GM10248 (cell line): ENCODE data around the gene NFILZ.

Source experiments
- CTCF ChIA-PET: fragments of 300-600 bp; sonication (Branson Sonifier 250); formaldehyde crosslinking; extraction: SDS; loops from one replicate; lab custom pipeline; 2021; ENCODE audit warnings: antibody characterized with exemption; lab: Yijun Ruan, JAX
- POLR2A ChIA-PET: fragments of 350-650 bp; sonication (Branson Sonifier 250); formaldehyde crosslinking; extraction: SDS; loops from one replicate; lab custom pipeline; 2020; ENCODE audit warnings: antibody characterized with exemption; lab: Yijun Ruan, JAX
- DNase-seq: peaks from one replicate; pipeline ENCODE4 v3.0.0; 2012; ENCODE audit errors: extremely low spot score
- CTCF ChIP-seq: IDR thresholded peaks from 2 replicates; pipeline ENCODE4 v1.5.1; 2012; ENCODE audit warnings: mild to moderate bottlenecking, low read depth; ENCODE audit errors: extremely low read depth, missing control alignments, control extremely low read depth

NFILZ gene

GRCh38 chr19:8601796-8602195 lies 28.6 kb upstream of the NFILZ start:
- DNase-seq = no peak
- TF ChIP-seq CTCF = no peak
- CTCF ChIA-PET = no interaction called here
- POLR2A ChIA-PET = no interaction called here

GRCh38 chr19:8605514-8605913 lies 24.9 kb upstream of the NFILZ start:
- ChIA-PET CTCF (interaction anchor here (1.2 kb wide), 1 partner anchor 27 kb away, joined by 3 read pairs; no protein-coding TSS in a partner anchor), POLR2A (no interaction called here)
- no peak for DNase-seq
- no peak for TF ChIP-seq CTCF

GRCh38 chr19:8607386-8607785 lies 23.0 kb upstream of the NFILZ start:
- ChIA-PET POLR2A (no interaction called here), CTCF (interaction anchor here (1.3 kb wide), 1 partner anchor 27 kb away, joined by 3 read pairs; no protein-coding TSS in a partner anchor)
- no peak for DNase-seq
- TF ChIP-seq CTCF = no peak

- POLR2A ChIA-PET = no interaction called here
- no peak for DNase-seq
- CTCF ChIA-PET = no interaction called here
- TF ChIP-seq CTCF = no peak
These were observed 21.5 kb upstream of the NFILZ start for GRCh38 chr19:8608941-8609278.

- POLR2A ChIA-PET = no interaction called here
- DNase-seq = no peak
- TF ChIP-seq CTCF = no peak
- CTCF ChIA-PET = no interaction called here
These were observed 21.0 kb upstream of the NFILZ start for GRCh38 chr19:8609279-8610040.

- ChIA-PET POLR2A (no interaction called here), CTCF (no interaction called here)
- no peak for DNase-seq
- TF ChIP-seq CTCF = no peak
These were observed 20.1 kb upstream of the NFILZ start, which contains the start of gene ADAMTS10 for GRCh38 chr19:8610041-8610935. ADAMTS10 (minus strand) TSS chr19:8610715; CDS start chr19:8605710, 5,005 bp downstream.
